IPS DF 19.7 (cell line): Measurements from ENCODE around the gene NGDN.
"Not testable (repeated sequence)": the region's sequence is repeated elsewhere in the genome, so short reads cannot be mapped to it uniquely, and the experiment has no call there.

Experiments used
- DNase-seq: peaks from one replicate; pipeline ENCODE4 v3.0.0-alpha.2; 2013; ENCODE audit warnings: low read depth, low spot score

The NGDN gene

GRCh38 chr14:23469127-23469905 is at the start of gene NGDN:
Gene NGDN (plus strand): TSS chr14:23469703. CDS start chr14:23469716, 13 bp downstream.
- DNase-seq, result peak; percentile 100

- DNase-seq, result no peak
Measured at GRCh38 chr14:23421594-23421993, 47.9 kb upstream of the NGDN start.

GRCh38 chr14:23423657-23424056 is 45.8 kb upstream of the NGDN start:
- no peak for DNase-seq

- DNase-seq, result no peak
Measured at GRCh38 chr14:23425169-23425568, 44.3 kb upstream of the NGDN start.

- DNase-seq, result not testable (repeated sequence)
Measured at GRCh38 chr14:23425798-23426197, 43.7 kb upstream of the NGDN start.

- DNase-seq, result no peak
Measured at GRCh38 chr14:23428686-23429495, 40.6 kb upstream of the NGDN start.

GRCh38 chr14:23430016-23430722 is 39.3 kb upstream of the NGDN start:
- DNase-seq, result no peak

GRCh38 chr14:23430723-23431085 is 38.8 kb upstream of the NGDN start:
- no peak for DNase-seq

GRCh38 chr14:23431486-23431885 is 38.0 kb upstream of the NGDN start:
- DNase-seq, result no peak

- no peak for DNase-seq
Measured at GRCh38 chr14:23432102-23432925, 37.2 kb upstream of the NGDN start.

GRCh38 chr14:23432946-23433345 is 36.6 kb upstream of the NGDN start:
- DNase-seq, result no peak

- DNase-seq, result no peak
Measured at GRCh38 chr14:23433457-23433856, 36.0 kb upstream of the NGDN start.

- no peak for DNase-seq
Measured at GRCh38 chr14:23434488-23435222, 34.8 kb upstream of the NGDN start.

- DNase-seq, result no peak
Measured at GRCh38 chr14:23435543-23436326, 33.8 kb upstream of the NGDN start, which contains the start of gene MYH7. Gene MYH7 (minus strand): TSS chr14:23435660. CDS start chr14:23433732, 1,928 bp downstream.

- no peak for DNase-seq
Measured at GRCh38 chr14:23436327-23437132, 33.0 kb upstream of the NGDN start.

GRCh38 chr14:23437133-23438100 is 32.1 kb upstream of the NGDN start:
- no peak for DNase-seq

GRCh38 chr14:23438101-23438971 is 31.2 kb upstream of the NGDN start:
- no peak for DNase-seq
